K562 (cell line): ENCODE measurements around the gene PCSK5. TPM values are rescaled to one million over a fixed set of nuclear protein-coding genes. Genes with fewer than 3 reads are reported as not detected.

Experiments used
- DMBX1 ChIP-seq: fragments of 250-450 bp; sonication (Bioruptor Pico); IDR thresholded peaks from 2 replicates; pipeline ENCODE4 v1.8.0; 2022; ENCODE audit warnings: inconsistent platforms, mild to moderate bottlenecking, moderate library complexity, borderline replicate concordance
- ELF4 ChIP-seq: fragments of 450-650 bp; formaldehyde crosslinking; IDR thresholded peaks from 2 replicates; pipeline ENCODE4 v1.4.0; 2022; ENCODE audit warnings: missing genetic modification characterization
- GABPA ChIP-seq: fragments of 200-800 bp; sonication (Bioruptor generic); conservative IDR thresholded peaks from 2 replicates; pipeline ENCODE4 v1.6.1; 2016; ENCODE audit warnings: low read depth, missing genetic modification characterization, missing compliant biosample characterization
- MCM3 ChIP-seq: fragments of 450-650 bp; IDR thresholded peaks from 2 replicates; pipeline ENCODE4 v1.6.1; 2016
- MTA2 ChIP-seq: fragments of 450-650 bp; IDR thresholded peaks from 2 replicates; pipeline ENCODE4 v1.6.1; 2016; ENCODE audit warnings: low read depth
- PHB ChIP-seq: fragments of 250-450 bp; sonication (Bioruptor Pico); IDR thresholded peaks from 2 replicates; pipeline ENCODE4 v1.5.0; 2021
- RBM25 ChIP-seq: fragments of 200-400 bp; formaldehyde crosslinking; IDR thresholded peaks from 2 replicates; pipeline ENCODE4 v1.6.1; 2018; ENCODE audit warnings: low read length, low read depth, moderate library complexity; ENCODE audit not compliant: severe bottlenecking
- RERE ChIP-seq: sonication (generic); formaldehyde crosslinking; IDR thresholded peaks from 2 replicates; pipeline ENCODE4 v1.8.0; 2023; ENCODE audit warnings: missing genetic modification reagents, mild to moderate bottlenecking, borderline replicate concordance
- TBL1XR1 ChIP-seq, 2 experiments: IDR thresholded peaks; 2 replicates each; pipeline ENCODE4 v1.6.1; 2012; ENCODE audit warnings: improper control_type of control experiment in 2 of 2, low read length in 2 of 2, mild to moderate bottlenecking in 1 of 2
- ZNF407 ChIP-seq: fragments of 450-650 bp; IDR thresholded peaks from 2 replicates; pipeline ENCODE4 v1.6.1; 2016; ENCODE audit warnings: low read depth
- polyA plus RNA-seq, 8 experiments: library from polyadenylated mRNA; depleted of rRNA in 4 of 8; stranded (reverse) in 5 of 8; unstranded in 3 of 8; fragments of >200 nt; fragmentation: Nextera tagmentation in 2 of 8; fragmentation: Illumina TruSeq in 1 of 8; extraction: Ambion mirVana in 2 of 8; extraction: Trizol in 1 of 8; gene quantifications; 2 replicates each; pipeline versions ENCODE4 v1.2.1 to v1.2.3, GENCODE V29; 2011 to 2014; ENCODE audit warnings: inconsistent platforms in 1 of 8, missing spikeins in 1 of 8
- total RNA-seq, 7 experiments: library from RNA; depleted of rRNA in 6 of 7; stranded (reverse); fragments of >200 nt in 6 of 7; fragmentation: Illumina TruSeq in 2 of 7; extraction: Trizol in 2 of 7; gene quantifications; 2 replicates each; pipeline versions ENCODE4 v1.2.1 to v1.2.3, GENCODE V29; 2011 to 2021; ENCODE audit warnings: low replicate concordance in 1 of 7

Gene PCSK5
- total and polyA plus RNA-seq, 9 of the 15 experiments (the other 6 are each of a cell fraction or from before 2014, with no cell fraction given), result not detected

DNA sequence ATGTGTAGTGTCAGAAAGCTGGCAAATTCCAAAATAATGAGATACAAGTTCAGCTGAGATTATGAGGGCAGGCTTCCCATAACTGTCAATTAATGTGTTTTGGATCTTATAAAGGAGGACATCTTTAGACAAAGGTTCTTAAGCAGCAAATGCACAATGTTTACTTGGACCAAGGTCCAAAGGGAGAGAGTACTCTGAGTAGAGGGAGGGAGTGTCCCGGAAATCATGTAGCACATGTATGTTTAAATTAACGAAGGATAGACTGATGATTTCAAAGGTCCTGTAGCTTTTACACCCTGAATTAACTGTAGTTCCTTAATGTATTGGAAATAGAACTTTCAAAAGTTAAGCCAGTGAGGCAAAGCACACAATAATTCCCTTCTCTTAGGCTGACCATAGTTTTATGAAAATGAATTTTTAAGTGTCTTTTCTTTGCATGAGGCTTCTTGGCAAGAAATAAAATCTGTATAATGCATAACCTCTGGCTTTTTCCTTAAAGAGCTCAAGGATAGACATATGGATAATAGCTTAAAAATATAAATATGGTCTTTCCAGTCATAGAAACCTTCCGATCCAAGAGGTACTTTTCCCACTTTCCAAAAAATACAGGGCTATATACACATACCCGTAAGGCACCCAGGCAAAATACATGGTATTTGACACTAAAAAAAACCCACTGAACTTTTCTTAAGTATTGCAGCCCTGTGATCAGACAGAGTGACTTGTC lies 93.0 kb downstream of the PCSK5 start (continued):
- TF ChIP-seq ZNF407 (no peak), RBM25 (no peak), DMBX1 (CRISPR knock-in tag) (no peak), ELF4 (CRISPR knock-in tag) (no peak), MCM3 (no peak), TBL1XR1 (IDR thresholded peaks at IDR 0.05; ENCODE audit: low read length in 2 of 2) (no peak), MTA2 (no peak), PHB (no peak), GABPA (tag) (no peak), RERE (CRISPR knock-in tag) (no peak)
